GM21423 (cell line): ENCODE results near the gene WAC.
"Not testable (repeated sequence)": the region's sequence is repeated elsewhere in the genome, so short reads cannot be mapped to it uniquely, and the experiment has no call there.

Experiments
- ATAC-seq: cut with Tn5 transposase; IDR thresholded peaks from one replicate; pipeline ENCODE4 v1.9.1; 2021; ENCODE audit warnings: mild to moderate bottlenecking, moderate library complexity; ENCODE audit not compliant: unreplicated experiment

WAC gene

DNA sequence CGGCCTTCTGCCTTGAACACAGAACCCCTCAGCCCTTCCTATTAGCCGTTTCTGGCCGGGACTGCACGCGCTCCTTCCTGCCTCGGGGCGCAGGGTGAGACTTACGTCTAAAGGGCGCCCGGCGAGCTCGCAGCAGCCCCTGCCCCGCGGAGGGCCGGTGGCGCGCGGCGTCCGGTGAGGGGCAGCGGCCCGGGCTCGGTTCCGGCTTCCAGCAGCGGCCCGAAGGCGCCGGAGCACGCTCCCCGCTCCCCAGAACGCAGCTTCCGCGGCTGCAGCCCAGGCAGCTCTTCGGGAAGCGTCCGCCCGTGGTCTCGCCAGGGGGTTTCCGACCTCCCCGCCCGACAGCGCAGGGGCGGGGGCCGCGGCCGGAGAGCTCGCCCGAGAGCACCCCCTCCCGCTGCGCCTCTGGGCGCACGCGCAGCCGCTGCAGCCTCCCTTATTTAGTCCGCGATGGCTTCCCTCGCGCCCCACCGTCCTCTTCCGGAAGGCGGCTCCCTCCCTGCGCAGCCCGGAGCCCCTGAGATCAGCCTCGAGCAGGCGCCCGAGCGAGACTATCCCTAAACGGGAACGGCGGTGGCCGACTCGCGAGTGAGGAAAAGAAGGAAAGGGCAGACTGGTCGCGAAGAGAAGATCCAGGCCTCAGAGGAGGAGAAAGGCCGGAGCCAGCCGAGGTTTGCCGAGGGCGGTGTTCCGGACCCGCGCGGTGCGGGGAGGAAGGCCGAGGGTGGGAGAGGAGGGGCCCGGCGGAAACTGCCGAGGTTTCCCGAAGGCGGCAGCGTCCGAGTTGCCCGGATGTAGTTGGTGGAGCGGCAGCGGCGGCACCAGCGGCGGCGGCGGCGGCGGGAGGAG, at the start of gene WAC:
WAC (plus strand) TSS at position 782 of the 849 bp plus-strand sequence. CDS start 462 bp downstream, outside the sequence.
- ATAC-seq, result peak; percentile 76

DNA sequence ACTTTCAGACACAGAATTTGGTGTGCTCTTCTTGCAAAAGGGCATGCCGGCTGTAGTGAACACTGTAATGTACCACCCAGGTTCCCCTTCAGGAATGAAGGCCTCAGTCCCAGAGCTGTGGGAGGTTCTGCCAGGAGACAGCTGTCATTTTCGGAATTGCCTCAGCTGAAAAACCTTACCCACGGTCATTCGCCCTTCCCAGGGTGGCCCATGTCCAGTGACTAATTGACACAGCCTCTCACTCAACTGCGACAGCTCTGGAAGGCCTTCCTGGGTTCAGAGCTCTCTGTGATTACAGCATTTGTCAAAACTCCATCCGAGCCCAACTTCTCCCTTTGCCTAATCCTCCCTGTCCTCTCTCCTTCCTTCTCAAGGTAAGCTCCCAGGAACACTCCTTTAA, 43.7 kb upstream of the WAC start:
- no peak for ATAC-seq

DNA sequence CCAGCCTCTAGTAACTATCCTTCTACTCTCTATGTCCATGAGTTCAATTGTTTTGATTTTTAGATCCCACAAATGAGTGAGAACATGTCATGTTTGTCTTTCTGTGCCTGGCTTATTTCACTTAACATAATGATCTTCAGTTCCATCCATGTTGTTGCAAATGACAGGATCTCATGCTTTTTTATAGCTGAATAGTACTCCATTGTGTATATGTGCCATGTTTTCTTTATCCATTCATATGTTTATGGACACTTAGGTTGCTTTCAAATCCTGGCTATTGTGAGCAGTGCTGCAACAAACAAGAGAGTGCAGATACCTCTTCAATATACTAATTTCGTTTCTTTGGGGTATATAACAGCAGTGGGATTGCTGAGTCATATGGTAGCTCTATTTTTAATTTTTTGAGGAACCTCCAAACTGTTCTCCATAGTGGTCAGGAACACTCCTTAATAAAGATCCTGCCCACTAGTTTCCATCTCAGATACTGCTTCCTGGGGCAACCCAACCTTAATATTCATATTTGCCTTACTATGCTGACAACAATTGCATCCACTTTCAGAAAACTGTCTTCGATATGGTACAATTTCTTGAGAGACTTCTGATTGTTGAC, 42.6 kb upstream of the WAC start:
- not testable (repeated sequence) for ATAC-seq

DNA sequence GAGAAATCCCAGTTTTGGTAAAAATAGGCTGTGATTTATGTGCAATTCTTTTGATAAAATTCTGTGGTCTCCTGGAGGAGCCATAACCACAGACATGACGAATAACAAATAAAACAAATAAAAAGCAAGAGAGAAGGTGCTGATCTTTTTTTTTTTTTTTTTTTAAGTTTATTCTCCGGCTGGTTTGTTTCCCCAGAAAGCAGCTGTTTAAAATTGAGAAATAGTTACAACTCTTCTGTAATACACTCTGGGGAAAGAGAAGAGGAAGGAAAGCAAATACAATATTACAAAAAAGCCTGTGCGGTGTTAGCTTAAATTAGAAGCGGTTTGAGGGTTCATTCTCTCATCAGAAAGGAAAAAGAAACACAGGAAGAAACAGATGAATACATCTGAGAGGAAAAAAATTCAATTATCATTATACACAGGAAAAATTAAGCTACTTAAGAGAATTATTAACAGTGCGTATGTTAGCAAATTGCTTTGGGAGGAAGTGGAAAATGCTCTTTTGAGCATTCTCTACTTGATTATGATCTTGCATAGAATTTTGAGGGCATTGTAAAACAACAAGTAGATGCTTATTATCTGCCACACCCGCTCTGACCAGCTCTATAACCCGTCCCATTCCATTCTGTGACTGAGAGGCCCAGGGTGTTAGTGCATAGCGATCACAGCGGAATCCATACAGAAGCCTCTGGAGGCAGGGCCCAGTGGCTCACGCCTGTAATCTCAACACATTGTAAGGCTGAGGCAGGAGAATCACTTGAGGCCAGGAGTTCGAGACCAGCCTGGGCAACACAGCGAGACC, 40.6 kb upstream of the WAC start:
- ATAC-seq, result no peak

DNA sequence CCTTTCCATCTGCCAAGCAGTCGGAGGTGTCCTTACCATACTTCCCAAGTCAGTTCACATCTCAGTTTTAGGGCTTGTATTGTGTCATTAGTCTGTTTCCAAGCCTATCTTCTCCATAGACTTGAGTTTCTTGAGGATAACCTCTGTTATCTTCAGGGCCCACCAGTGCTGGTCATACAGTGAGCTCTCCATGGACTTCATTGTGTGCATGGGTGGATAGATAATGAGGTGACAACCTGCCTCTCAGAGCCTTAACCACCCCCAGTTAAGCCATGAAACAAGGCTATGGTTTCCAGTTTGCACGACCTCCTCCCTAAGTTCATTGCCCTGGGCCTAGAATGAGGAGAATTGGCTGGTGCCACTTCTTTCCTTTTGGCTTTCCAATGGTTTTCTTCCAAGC, 38.5 kb upstream of the WAC start:
- no peak for ATAC-seq

GRCh38 chr10:28495084-28495483, 37.8 kb upstream of the WAC start:
- no peak for ATAC-seq

- no peak for ATAC-seq
Observed at GRCh38 chr10:28496017-28496416, 36.9 kb upstream of the WAC start.

DNA sequence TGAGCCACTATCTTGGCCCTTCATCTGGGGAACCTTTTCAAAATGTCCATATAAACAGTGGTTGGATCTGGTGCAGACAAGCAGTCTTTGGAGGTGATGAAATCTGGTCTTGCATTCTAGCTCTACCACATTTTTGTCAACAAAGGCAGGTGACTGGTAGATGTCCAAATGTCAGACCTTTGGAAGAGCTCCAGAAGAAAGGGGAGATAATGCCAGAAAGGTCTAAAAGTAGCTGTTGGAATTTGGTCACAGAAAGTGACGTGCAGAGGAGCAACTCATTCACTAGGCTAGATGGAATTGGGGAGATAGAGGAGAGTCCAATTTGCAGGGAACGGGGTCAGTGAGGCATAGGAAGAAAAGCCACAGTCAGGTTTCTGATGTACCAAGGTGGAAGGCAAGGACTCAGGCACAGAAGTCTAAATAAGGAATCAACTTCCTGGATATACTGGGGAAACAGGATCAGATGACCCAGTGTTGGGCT, 36.4 kb upstream of the WAC start:
- ATAC-seq, result no peak

GRCh38 chr10:28497313-28498126, 35.4 kb upstream of the WAC start:
- ATAC-seq, result no peak

DNA sequence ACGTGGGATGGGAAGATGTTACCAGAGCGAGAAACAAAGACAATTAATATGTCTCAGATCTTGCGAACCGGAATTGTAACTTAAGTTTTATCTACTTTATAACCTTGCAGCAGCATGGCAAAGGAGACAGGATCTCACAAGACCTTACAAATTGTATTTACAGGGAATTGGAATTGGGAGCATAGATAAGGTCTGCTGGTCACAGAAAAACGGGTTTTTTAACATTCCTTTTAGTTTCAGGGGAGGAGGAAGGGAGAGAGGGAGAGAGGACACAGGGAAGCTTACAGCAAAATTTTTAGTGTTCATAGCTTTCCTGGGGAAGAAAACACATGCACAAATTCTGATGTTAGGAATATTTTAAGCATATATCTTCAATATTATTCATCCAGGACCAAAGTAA, 32.7 kb upstream of the WAC start:
- not testable (repeated sequence) for ATAC-seq

GRCh38 chr10:28503114-28503513, 29.8 kb upstream of the WAC start:
- no peak for ATAC-seq

GRCh38 chr10:28505359-28505959, 27.5 kb upstream of the WAC start:
- ATAC-seq, result no peak

GRCh38 chr10:28508304-28508925, 24.5 kb upstream of the WAC start:
- ATAC-seq, result no peak

DNA sequence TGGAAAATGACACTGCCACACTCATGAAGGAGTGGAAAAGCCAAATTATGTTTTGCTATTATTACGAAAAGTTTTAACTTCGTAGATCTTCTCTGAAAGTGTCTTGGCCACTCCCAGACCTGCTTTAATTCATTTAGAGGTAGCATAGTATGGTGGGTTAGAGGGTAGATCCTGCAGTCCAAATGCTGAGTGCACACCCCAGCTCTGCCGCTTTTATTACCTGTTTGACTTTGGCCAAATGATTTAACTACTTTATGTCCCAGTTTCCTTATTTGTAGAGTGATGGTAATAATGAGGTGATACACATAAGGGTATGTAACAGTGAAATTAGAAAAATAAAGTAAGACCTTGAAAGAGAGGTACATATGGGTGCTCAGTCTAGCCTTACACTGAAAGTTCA, 23.6 kb upstream of the WAC start:
- ATAC-seq, result no peak

GRCh38 chr10:28514648-28515047, 18.3 kb upstream of the WAC start:
- ATAC-seq, result no peak

DNA sequence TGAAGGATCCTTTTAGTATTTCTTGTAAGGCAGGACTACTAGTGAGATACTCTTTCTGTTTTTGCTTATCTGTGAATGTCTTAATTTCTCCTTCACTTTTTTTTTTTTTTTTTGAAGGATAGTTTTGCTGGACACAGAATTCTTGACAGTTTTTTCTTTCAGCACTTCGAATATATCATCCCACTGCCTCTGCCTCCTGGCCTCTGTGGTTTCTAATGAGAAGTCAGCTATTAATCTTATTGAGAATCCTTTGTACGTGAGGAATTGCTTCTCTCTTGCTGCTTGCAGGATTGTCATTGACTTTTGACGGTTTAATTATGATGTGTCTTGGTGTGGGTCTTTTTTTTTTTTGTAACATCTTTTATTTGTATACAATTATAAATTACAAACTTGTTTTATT, 12.6 kb upstream of the WAC start:
- ATAC-seq, result no peak

GRCh38 chr10:28520828-28521227, 12.1 kb upstream of the WAC start:
- not testable (repeated sequence) for ATAC-seq

DNA sequence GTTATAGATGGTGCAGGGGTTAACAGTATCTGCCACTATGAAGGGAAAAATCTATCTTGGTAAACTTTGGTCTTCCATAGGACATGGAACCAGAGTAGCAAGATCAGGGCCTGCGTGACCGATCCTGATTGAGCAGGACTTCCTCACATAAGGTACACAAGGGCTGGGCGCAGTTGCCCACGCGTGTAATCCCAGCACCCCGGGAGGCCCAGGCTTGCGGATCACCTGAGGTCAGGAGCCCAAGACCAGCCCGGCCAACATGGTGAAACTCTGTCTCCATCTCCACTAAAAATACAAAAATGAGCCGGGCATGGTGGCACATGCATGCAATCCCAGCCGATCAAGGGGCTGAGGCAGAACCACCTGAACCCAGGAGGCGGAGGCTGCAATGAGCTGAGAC, 11.0 kb upstream of the WAC start:
- ATAC-seq, result not testable (repeated sequence)

GRCh38 chr10:28523725-28524252, 9.1 kb upstream of the WAC start:
- ATAC-seq, result no peak

GRCh38 chr10:28530751-28531150, 2.2 kb upstream of the WAC start:
- ATAC-seq, result no peak
